Activated CD4-positive, alpha-beta T cell treated with anti-CD3 and anti-CD28 coated beads, Interleukin-2, amount 50 U/mL, for 24 hours (primary cell): Measurements from ENCODE around the gene PSMD6.
A peak's percentile ranks its signal among the peaks of the same experiment; 100 is the strongest.

Experiments
- DNase-seq, 2 donors: peaks; one replicate each; pipeline ENCODE4 v3.0.0-alpha.2; 2020; ENCODE audit warnings: low read depth in 1 of 2, low spot score in 1 of 2

PSMD6 gene

GRCh38 chr3:64023187-64023860, at the start of gene PSMD6:
Gene PSMD6, minus strand, starts transcription at chr3:64023494. Its CDS starts 75 bp downstream, at chr3:64023419.
- peak; percentile 88 to 96 for DNase-seq

DNA sequence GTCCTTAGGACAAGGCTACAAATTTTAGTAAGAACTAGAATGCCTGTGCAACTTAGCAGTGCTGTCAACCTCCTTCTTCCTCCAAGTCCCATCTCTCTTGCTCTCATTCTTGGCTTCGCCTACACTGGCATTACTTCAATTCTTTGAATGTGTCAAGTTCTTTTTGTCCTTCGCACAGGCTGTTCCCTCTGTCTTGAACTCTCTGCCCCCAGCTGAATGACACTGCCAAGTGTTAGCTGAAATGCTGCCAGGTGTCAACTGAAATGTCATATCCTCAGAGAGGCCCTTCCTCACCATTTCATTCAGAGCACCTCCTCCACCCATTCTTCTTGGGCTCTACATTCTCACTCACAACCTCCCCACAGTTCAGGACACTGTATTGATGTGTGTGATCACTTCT, 48.8 kb upstream of the PSMD6 start:
- no peak for DNase-seq

GRCh38 chr3:64070704-64071103, 47.4 kb upstream of the PSMD6 start:
- DNase-seq, result no peak

DNA sequence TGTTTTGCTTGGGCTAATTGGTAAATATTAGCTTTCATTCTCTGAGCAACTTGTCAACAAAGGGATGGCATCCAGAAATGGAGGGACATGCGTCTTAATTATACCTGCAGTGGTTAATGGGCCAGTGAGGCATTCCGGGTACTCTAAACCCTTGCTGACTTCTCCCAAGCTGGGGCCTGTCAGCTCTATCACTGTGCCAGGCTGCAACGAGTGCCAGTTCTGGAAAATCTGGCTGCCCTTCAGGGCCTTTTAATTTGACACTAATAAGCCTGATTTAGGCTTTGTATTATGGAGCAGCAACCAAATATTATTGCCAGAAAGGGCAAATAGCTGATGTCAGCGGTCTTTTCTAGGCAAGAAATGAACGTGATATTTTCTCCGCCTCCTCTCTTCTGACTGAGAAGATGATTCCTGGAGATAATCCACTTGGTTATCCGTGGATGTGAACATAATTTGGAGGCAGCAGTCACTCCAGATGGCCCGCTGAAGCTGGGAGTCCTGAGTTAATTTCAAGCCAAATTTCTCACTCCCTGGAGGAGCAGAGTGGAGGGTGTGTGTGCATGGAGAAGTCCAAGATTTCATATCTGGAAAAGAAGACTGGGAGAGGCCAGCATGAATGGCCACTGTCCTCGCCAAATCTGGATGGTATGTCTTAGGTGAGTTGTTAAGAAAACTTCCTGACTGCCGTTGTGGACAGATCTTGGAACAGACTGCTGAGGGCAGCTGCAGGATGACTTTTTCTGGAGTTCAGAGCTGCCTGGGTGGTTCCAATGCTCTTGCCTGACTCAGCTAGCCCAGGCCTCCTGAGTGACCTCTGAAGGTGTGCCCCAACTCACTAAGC, 44.4 kb upstream of the PSMD6 start:
- DNase-seq, result no peak

- DNase-seq, result no peak
Measured at GRCh38 chr3:64064804-64065203, 41.5 kb upstream of the PSMD6 start.

GRCh38 chr3:64063983-64064438, 40.7 kb upstream of the PSMD6 start:
- DNase-seq, result no peak

DNA sequence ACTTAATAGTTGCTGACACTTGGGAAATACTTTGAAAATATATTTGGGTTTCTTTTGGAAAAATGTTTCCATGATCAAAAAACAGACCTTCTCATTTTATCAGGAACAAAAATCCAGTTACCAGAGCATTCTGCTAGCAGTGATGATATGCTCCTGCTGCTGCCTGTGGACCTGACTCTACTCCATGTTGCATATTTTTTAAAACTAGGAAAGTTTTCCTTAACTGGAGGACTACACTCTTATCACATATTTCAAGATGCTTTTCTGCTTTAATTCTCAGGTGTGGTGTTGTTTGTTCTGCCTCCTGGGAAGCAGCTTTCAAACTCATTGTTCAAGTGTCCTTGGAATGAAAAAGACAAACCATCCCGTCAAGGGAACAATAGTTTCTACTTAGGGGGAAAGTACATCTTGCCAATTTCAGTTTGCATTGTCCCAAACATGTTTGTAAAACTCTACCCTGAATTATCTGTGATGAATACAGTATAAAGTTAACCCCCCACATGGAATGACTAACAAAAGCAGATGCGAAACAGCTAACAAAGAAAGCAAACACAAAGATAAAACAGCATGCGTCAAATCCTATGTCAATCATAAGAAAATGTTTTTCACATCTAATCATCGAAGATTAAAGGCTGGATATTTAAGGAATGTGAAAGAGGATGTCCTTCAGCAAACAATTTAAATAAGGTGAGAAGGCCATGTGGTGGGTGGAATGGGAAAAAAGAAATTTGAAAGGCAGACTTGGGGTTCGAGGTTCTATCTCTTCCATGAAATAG, 40.1 kb upstream of the PSMD6 start:
- DNase-seq, result no peak

GRCh38 chr3:64061628-64062027, 38.3 kb upstream of the PSMD6 start:
- no peak for DNase-seq

GRCh38 chr3:64059484-64060175, 36.3 kb upstream of the PSMD6 start:
- no peak for DNase-seq

DNA sequence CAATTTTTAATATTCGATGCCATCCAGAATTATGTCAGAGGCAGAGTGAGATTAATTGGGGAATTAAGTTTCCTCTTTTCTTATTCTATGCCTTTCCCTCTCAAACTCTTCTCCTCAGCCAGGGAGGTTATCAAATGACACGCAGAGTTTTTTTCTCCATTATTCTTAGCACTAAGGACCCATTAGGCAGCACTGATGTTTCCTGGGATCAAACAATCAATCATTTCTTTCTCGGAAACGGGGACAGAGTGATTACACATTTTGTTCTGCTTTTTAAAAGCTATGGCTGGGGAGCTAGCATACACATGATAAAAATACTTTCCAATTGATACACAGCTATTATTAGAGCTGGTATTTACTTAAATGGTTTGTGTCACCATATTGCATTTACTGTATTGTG, 35.3 kb upstream of the PSMD6 start:
- DNase-seq, result no peak

GRCh38 chr3:64057231-64057630, 33.9 kb upstream of the PSMD6 start:
- no peak for DNase-seq

- no peak for DNase-seq
Measured at GRCh38 chr3:64056606-64057180, 33.4 kb upstream of the PSMD6 start.

- no peak for DNase-seq
Measured at GRCh38 chr3:64055076-64055475, 31.8 kb upstream of the PSMD6 start.

GRCh38 chr3:64054488-64054887, 31.2 kb upstream of the PSMD6 start:
- DNase-seq, result no peak

GRCh38 chr3:64053581-64053980, 30.3 kb upstream of the PSMD6 start:
- DNase-seq, result no peak

GRCh38 chr3:64053117-64053516, 29.8 kb upstream of the PSMD6 start:
- DNase-seq, result no peak

- no peak for DNase-seq
Measured at GRCh38 chr3:64049832-64050231, 26.5 kb upstream of the PSMD6 start.

DNA sequence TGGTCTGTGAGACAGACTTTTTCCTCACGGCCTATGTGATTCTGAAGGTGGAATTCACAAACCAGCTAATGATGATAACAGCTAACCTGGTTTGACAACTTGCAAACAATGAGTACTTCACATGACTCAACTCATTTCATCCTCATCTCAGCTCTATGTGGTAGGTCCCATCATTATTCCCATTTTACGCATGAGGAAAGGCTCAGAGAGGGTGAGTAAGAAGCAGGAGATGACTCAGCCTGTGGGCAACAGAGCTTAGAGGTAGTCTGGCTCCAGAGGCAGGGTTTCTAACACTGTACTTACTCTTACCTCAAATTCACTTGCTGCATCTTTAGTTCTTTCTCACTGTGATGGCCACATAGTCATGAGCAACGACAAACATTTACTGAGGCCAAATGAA, 25.8 kb upstream of the PSMD6 start:
- no peak for DNase-seq

- DNase-seq, result no peak
Measured at GRCh38 chr3:64048631-64049061, 25.4 kb upstream of the PSMD6 start.

DNA sequence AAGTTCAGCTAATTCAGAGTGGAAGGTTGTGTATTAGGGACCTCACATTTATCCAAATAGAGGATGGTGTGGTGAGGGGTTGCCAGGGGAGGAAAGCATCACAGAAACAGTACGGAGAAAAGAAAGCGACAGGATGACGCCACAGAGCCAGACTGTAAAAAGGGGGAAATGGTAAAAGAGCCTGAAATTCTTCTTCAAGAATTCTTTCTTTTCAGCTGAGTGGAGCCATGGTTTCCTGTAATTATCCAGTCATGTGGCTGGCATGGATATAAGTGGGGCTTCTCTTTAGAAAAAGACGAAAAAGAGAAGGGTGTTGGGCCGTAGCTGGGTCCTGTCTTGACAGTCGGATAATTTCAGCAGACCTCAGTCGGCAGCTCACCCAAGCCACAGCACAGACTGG, 24.5 kb upstream of the PSMD6 start:
- DNase-seq, result no peak
